Right lobe of liver (tissue), 4 donors: ENCODE results near the gene CREM.

ENCODE experiments used
- CTCF ChIP-seq, 4 donors: fragments of 200-600 bp in 3 of 4; fragments of 450-650 bp in 1 of 4; IDR thresholded peaks; one replicate each; pipeline versions ENCODE4 v1.5.1 to v1.8.0; 2016 to 2022; ENCODE audit warnings: antibody characterized with exemption in 4 of 4, mild to moderate bottlenecking in 2 of 4
- POLR2A ChIP-seq: fragments of 450-650 bp; IDR thresholded peaks from one replicate; pipeline ENCODE4 v1.6.1; 2017; ENCODE audit warnings: antibody characterized with exemption, mild to moderate bottlenecking
- donor health status: DM: no; HTN: no; CAD: no.
- donor health status: DM: no; HTN: no; CAD: no.
- donor health status: DM: no; HTN: yes; CAD: no.

- TF ChIP-seq CTCF (IDR thresholded peaks at IDR 0.05), result no peak
- TF ChIP-seq POLR2A, result no peak
Measured at GRCh38 chr10:35135861-35136260, 9.2 kb downstream of the CREM start.
